ENCODE measurements around the gene EPN3. TPM values are rescaled to one million over a fixed set of nuclear protein-coding genes. Genes with fewer than 3 reads are reported as not detected.

The EPN3 gene
- total RNA-seq, 1 donor from 2014 or later = not detected

- no peak for DNase-seq (ENCODE audit: low read depth)
These were observed 54.1 kb downstream of the EPN3 start for GRCh38 chr17:50586421-50587247.

- DNase-seq (ENCODE audit: low read depth) = no peak
These were observed 55.0 kb downstream of the EPN3 start for GRCh38 chr17:50587571-50587970.

GRCh38 chr17:50588391-50589049, 56.0 kb downstream of the EPN3 start:
- no peak for DNase-seq (ENCODE audit: low read depth)

- DNase-seq (ENCODE audit: low read depth) = no peak
These were observed 56.7 kb downstream of the EPN3 start for GRCh38 chr17:50589095-50589705.

- no peak for DNase-seq (ENCODE audit: low read depth)
These were observed 58.6 kb downstream of the EPN3 start for GRCh38 chr17:50590946-50591737.

- no peak for DNase-seq (ENCODE audit: low read depth)
These were observed 60.8 kb downstream of the EPN3 start for GRCh38 chr17:50593321-50593720.

Other genes with a start within 250 kb of the EPN3 start
- 21.4 and 26.0 TPM in 2 replicates for gene XYLT2, start 186.6 kb upstream of the EPN3 start, total RNA-seq
- gene MRPL27, start 159.6 kb upstream of the EPN3 start, total RNA-seq = 51.6 and 63.9 TPM in 2 replicates
- 0.62 and 0.68 TPM in 2 replicates for gene EME1, start 159.5 kb upstream of the EPN3 start, total RNA-seq
- 64.2 and 94.5 TPM in 2 replicates for gene LRRC59, start 135.2 kb upstream of the EPN3 start, total RNA-seq
- 20.8 and 29.9 TPM in 2 replicates for gene ACSF2, start 106.5 kb upstream of the EPN3 start, total RNA-seq
- gene CHAD, start 63.9 kb upstream of the EPN3 start, total RNA-seq = not detected in 2 replicates
- gene RSAD1, start 53.9 kb upstream of the EPN3 start, total RNA-seq = 34.2 and 39.3 TPM in 2 replicates
- gene MYCBPAP, start 24.3 kb upstream of the EPN3 start, total RNA-seq = 0.35 and 0.52 TPM in 2 replicates
- 45.9 and 50.3 TPM in 2 replicates for gene SPATA20, start 14.4 kb downstream of the EPN3 start, total RNA-seq
- 0.03 and 0.10 TPM in 2 replicates for gene CACNA1G, start 28.0 kb downstream of the EPN3 start, total RNA-seq
- 1.6 and 2.0 TPM in 2 replicates for gene ABCC3, start 102.1 kb downstream of the EPN3 start, total RNA-seq
- gene ANKRD40, start 175.2 kb downstream of the EPN3 start, total RNA-seq = 40.3 and 48.0 TPM in 2 replicates
- gene LUC7L3, start 186.9 kb downstream of the EPN3 start, total RNA-seq = 65.1 and 70.5 TPM in 2 replicates
- gene ANKRD40CL, start 234.8 kb downstream of the EPN3 start, total RNA-seq = not detected in 2 replicates